HepG2 (cell line): ENCODE data around the gene PGC. TPM values are rescaled to one million over a fixed set of nuclear protein-coding genes. Genes with fewer than 3 reads are reported as not detected.

ENCODE experiments used
- CEBPG ChIP-seq: IDR thresholded peaks from 2 replicates; pipeline ENCODE4 v1.6.1; 2016
- CHD2 ChIP-seq: IDR thresholded peaks from 2 replicates; pipeline ENCODE4 v1.6.1; 2011; ENCODE audit warnings: low read depth, low read length, improper control_type of control experiment
- DNMT3B ChIP-seq: conservative IDR thresholded peaks from 2 replicates; pipeline ENCODE4 v1.6.1; 2016; ENCODE audit warnings: missing biosample characterization, control low read depth
- KDM2A ChIP-seq: sonication (generic); formaldehyde crosslinking; IDR thresholded peaks from 2 replicates; pipeline ENCODE4 v1.4.0; 2020; ENCODE audit warnings: low read depth, missing genetic modification reagents, borderline replicate concordance
- KLF13 ChIP-seq: sonication (generic); formaldehyde crosslinking; IDR thresholded peaks from 2 replicates; pipeline ENCODE4 v1.4.0; 2020; ENCODE audit warnings: mild to moderate bottlenecking, missing genetic modification reagents
- MIER2 ChIP-seq: IDR thresholded peaks from 2 replicates; pipeline ENCODE4 v1.6.1; 2016; ENCODE audit warnings: missing biosample characterization, missing genetic modification reagents
- RELA ChIP-seq: sonication (generic); formaldehyde crosslinking; IDR thresholded peaks from 2 replicates; pipeline ENCODE4 v1.4.0; 2020; ENCODE audit warnings: missing genetic modification reagents
- SYNCRIP ChIP-seq: fragments of 200-400 bp; formaldehyde crosslinking; IDR thresholded peaks from 2 replicates; pipeline ENCODE4 v1.6.1; 2018; ENCODE audit warnings: mild to moderate bottlenecking, low read depth, low read length; ENCODE audit not compliant: insufficient read depth
- ZNF292 ChIP-seq: sonication (generic); formaldehyde crosslinking; IDR thresholded peaks from 2 replicates; pipeline ENCODE4 v1.8.1; 2022; ENCODE audit warnings: mild to moderate bottlenecking, low read depth, missing genetic modification reagents, borderline replicate concordance
- ZNF709 ChIP-seq: sonication (generic); formaldehyde crosslinking; IDR thresholded peaks from 2 replicates; pipeline ENCODE4 v1.5.0; 2020; ENCODE audit warnings: mild to moderate bottlenecking, missing genetic modification reagents
- ZNF773 ChIP-seq: sonication (generic); formaldehyde crosslinking; IDR thresholded peaks from 2 replicates; pipeline ENCODE4 v1.4.0; 2020; ENCODE audit warnings: missing genetic modification reagents, borderline replicate concordance
- polyA plus RNA-seq, 8 experiments: library from polyadenylated mRNA; depleted of rRNA in 3 of 8; stranded (reverse) in 7 of 8; unstranded in 1 of 8; fragments of >200 nt; fragmentation: Illumina TruSeq in 4 of 8; extraction: Trizol in 4 of 8; gene quantifications; 2 replicates each; pipeline versions ENCODE4 v1.2.1 to v1.2.3, GENCODE V29; 2011 to 2016; ENCODE audit warnings: low read depth in 4 of 8, missing spikeins in 1 of 8, mixed read lengths in 1 of 8; ENCODE audit not compliant: insufficient read depth in 1 of 8
- total RNA-seq, 5 experiments: library from RNA; depleted of rRNA; stranded (reverse); fragments of >200 nt; fragmentation: Illumina TruSeq; extraction: Trizol; gene quantifications; 2 replicates each; pipeline ENCODE4 v1.2.3, GENCODE V29; 2016; ENCODE audit warnings: low read depth in 1 of 5
- TF ChIP-seq, protein P1 (sequence below): sonication (generic); formaldehyde crosslinking; IDR thresholded peaks from 2 replicates; pipeline ENCODE4 v1.9.0; 2021; ENCODE audit warnings: mild to moderate bottlenecking, missing genetic modification reagents
- TF ChIP-seq, protein P2 (sequence below): sonication (generic); formaldehyde crosslinking; conservative IDR thresholded peaks from 2 replicates; pipeline ENCODE4 v1.8.0; 2022; ENCODE audit warnings: low read depth, missing genetic modification reagents
- TF ChIP-seq, protein P3 (sequence below): IDR thresholded peaks from 2 replicates; pipeline ENCODE4 v1.4.0; 2020; ENCODE audit warnings: mild to moderate bottlenecking, missing genetic modification reagents
- TF ChIP-seq, protein P4 (sequence below): sonication (generic); formaldehyde crosslinking; IDR thresholded peaks from 2 replicates; pipeline ENCODE4 v1.5.0; 2020; ENCODE audit warnings: missing genetic modification reagents
- TF ChIP-seq, protein P5 (sequence below): IDR thresholded peaks from 2 replicates; pipeline ENCODE4 v1.6.1; 2016; ENCODE audit warnings: low read depth, borderline replicate concordance

The PGC gene
- total and polyA plus RNA-seq, 2 of the 13 experiments (the other 11 are each of a cell fraction or from before 2014, with no cell fraction given), result 426 to 502 TPM

DNA sequence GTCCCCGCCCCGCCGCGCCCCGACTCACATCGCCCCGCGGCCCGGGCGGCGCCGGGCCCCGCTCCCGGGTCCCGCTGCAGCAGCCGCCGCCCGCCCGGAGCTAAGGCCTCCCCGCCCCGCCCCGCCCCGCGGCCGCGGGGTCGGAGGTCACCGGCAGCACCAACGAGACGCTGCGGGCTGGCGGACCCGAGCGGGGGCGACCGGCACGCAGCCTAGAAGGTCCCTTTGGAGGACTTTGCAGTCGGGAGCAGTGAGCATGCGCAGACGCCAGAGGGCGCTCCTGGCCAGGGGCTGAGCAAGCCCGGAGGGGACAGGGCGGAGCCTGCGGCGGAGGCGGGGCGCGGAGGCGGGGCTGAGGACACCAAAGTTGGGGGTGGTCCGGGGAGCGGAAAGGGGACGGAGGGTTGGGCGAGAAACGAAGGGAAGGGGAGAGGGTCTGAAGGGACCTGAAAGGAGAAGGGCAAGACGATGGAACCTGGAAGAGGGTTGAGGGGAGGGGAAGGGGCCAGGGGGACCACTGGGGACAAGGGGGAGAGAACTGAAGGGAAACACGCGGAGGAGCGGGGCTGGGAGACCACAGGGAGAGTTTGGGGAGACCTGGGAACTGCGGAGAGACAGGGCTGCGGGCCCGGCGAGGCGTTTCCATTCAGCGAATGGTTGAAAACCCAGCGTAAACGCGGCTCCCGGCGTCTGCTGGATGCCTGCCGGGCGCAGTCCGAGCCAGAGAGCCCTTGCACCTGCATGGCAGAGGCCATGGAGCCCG lies 32.8 kb upstream of the PGC start, which contains the start of gene FRS3 (continued):
- TF ChIP-seq ZNF292 (CRISPR knock-in tag) (peak; percentile 35; the same call in 1 of the 2 replicates), KLF13 (CRISPR knock-in tag) (no peak), CEBPG (CRISPR knock-in tag) (peak; percentile 60), ZNF773 (no peak), RELA (CRISPR knock-in tag) (peak; percentile 93), SYNCRIP (no peak), DNMT3B (CRISPR knock-in tag) (0 out of 2 replicates have a peak, but pooled peaks have one; percentile 33), KDM2A (CRISPR knock-in tag) (peak; percentile 95), CHD2 (peak; percentile 58; the same call in 1 of the 2 replicates), ZNF709 (CRISPR knock-in tag) (no peak), MIER2 (CRISPR knock-in tag) (no peak)
- TF ChIP-seq, protein P1, sequence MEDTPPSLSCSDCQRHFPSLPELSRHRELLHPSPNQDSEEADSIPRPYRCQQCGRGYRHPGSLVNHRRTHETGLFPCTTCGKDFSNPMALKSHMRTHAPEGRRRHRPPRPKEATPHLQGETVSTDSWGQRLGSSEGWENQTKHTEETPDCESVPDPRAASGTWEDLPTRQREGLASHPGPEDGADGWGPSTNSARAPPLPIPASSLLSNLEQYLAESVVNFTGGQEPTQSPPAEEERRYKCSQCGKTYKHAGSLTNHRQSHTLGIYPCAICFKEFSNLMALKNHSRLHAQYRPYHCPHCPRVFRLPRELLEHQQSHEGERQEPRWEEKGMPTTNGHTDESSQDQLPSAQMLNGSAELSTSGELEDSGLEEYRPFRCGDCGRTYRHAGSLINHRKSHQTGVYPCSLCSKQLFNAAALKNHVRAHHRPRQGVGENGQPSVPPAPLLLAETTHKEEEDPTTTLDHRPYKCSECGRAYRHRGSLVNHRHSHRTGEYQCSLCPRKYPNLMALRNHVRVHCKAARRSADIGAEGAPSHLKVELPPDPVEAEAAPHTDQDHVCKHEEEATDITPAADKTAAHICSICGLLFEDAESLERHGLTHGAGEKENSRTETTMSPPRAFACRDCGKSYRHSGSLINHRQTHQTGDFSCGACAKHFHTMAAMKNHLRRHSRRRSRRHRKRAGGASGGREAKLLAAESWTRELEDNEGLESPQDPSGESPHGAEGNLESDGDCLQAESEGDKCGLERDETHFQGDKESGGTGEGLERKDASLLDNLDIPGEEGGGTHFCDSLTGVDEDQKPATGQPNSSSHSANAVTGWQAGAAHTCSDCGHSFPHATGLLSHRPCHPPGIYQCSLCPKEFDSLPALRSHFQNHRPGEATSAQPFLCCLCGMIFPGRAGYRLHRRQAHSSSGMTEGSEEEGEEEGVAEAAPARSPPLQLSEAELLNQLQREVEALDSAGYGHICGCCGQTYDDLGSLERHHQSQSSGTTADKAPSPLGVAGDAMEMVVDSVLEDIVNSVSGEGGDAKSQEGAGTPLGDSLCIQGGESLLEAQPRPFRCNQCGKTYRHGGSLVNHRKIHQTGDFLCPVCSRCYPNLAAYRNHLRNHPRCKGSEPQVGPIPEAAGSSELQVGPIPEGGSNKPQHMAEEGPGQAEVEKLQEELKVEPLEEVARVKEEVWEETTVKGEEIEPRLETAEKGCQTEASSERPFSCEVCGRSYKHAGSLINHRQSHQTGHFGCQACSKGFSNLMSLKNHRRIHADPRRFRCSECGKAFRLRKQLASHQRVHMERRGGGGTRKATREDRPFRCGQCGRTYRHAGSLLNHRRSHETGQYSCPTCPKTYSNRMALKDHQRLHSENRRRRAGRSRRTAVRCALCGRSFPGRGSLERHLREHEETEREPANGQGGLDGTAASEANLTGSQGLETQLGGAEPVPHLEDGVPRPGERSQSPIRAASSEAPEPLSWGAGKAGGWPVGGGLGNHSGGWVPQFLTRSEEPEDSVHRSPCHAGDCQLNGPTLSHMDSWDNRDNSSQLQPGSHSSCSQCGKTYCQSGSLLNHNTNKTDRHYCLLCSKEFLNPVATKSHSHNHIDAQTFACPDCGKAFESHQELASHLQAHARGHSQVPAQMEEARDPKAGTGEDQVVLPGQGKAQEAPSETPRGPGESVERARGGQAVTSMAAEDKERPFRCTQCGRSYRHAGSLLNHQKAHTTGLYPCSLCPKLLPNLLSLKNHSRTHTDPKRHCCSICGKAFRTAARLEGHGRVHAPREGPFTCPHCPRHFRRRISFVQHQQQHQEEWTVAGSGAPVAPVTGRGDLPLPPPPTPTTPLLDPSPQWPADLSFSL (CRISPR knock-in tag), result no peak
- TF ChIP-seq, protein P2, sequence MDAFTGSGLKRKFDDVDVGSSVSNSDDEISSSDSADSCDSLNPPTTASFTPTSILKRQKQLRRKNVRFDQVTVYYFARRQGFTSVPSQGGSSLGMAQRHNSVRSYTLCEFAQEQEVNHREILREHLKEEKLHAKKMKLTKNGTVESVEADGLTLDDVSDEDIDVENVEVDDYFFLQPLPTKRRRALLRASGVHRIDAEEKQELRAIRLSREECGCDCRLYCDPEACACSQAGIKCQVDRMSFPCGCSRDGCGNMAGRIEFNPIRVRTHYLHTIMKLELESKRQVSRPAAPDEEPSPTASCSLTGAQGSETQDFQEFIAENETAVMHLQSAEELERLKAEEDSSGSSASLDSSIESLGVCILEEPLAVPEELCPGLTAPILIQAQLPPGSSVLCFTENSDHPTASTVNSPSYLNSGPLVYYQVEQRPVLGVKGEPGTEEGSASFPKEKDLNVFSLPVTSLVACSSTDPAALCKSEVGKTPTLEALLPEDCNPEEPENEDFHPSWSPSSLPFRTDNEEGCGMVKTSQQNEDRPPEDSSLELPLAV (CRISPR knock-in tag), result no peak
- TF ChIP-seq, protein P3, sequence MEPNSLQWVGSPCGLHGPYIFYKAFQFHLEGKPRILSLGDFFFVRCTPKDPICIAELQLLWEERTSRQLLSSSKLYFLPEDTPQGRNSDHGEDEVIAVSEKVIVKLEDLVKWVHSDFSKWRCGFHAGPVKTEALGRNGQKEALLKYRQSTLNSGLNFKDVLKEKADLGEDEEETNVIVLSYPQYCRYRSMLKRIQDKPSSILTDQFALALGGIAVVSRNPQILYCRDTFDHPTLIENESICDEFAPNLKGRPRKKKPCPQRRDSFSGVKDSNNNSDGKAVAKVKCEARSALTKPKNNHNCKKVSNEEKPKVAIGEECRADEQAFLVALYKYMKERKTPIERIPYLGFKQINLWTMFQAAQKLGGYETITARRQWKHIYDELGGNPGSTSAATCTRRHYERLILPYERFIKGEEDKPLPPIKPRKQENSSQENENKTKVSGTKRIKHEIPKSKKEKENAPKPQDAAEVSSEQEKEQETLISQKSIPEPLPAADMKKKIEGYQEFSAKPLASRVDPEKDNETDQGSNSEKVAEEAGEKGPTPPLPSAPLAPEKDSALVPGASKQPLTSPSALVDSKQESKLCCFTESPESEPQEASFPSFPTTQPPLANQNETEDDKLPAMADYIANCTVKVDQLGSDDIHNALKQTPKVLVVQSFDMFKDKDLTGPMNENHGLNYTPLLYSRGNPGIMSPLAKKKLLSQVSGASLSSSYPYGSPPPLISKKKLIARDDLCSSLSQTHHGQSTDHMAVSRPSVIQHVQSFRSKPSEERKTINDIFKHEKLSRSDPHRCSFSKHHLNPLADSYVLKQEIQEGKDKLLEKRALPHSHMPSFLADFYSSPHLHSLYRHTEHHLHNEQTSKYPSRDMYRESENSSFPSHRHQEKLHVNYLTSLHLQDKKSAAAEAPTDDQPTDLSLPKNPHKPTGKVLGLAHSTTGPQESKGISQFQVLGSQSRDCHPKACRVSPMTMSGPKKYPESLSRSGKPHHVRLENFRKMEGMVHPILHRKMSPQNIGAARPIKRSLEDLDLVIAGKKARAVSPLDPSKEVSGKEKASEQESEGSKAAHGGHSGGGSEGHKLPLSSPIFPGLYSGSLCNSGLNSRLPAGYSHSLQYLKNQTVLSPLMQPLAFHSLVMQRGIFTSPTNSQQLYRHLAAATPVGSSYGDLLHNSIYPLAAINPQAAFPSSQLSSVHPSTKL, result peak; percentile 67
- TF ChIP-seq, protein P4, sequence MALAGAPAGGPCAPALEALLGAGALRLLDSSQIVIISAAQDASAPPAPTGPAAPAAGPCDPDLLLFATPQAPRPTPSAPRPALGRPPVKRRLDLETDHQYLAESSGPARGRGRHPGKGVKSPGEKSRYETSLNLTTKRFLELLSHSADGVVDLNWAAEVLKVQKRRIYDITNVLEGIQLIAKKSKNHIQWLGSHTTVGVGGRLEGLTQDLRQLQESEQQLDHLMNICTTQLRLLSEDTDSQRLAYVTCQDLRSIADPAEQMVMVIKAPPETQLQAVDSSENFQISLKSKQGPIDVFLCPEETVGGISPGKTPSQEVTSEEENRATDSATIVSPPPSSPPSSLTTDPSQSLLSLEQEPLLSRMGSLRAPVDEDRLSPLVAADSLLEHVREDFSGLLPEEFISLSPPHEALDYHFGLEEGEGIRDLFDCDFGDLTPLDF (CRISPR knock-in tag), result no peak
- TF ChIP-seq, protein P5, sequence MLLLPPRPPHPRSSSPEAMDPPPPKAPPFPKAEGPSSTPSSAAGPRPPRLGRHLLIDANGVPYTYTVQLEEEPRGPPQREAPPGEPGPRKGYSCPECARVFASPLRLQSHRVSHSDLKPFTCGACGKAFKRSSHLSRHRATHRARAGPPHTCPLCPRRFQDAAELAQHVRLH (CRISPR knock-in tag), result peak; percentile 88
